GM12878 (cell line): ENCODE data around the gene C1orf146. TPM values are rescaled to one million over a fixed set of nuclear protein-coding genes. Genes with fewer than 3 reads are reported as not detected.

ENCODE experiments used
- ATAC-seq: fragments of 200-7000 bp; cut with Tn5 transposase; 3 replicates; pipeline ENCODE4 v1.9.1; 2020; ENCODE audit warnings: mild to moderate bottlenecking, moderate library complexity
- BruUV-seq: library from RNA; stranded (reverse); fragments of 400-500 nt; replicated peaks from 2 replicates; lab custom pipeline; 2021; lab: Mats Ljungman, UMichigan
- CTCF ChIA-PET: fragments of 300-600 bp; sonication (Branson Sonifier 250); formaldehyde crosslinking; extraction: SDS; loops from one replicate; lab custom pipeline; 2021; ENCODE audit warnings: inconsistent platforms; lab: Yijun Ruan, JAX
- POLR2A ChIA-PET: fragments of 350-600 bp; formaldehyde crosslinking; extraction: SDS; loops from one replicate; lab custom pipeline; 2021; ENCODE audit warnings: inconsistent platforms; lab: Charles Lee
- RAD21 ChIA-PET: fragments of 300-600 bp; sonication (Branson Sonifier 250); formaldehyde crosslinking; loops from one replicate; lab custom pipeline; 2023; ENCODE audit warnings: antibody characterized with exemption; ENCODE audit not compliant: unreplicated experiment; lab: Charles Lee
- SMC1A ChIA-PET: fragments of 300-600 bp; sonication (Branson Sonifier 250); formaldehyde crosslinking; loops from one replicate; lab custom pipeline; 2023; ENCODE audit not compliant: unreplicated experiment, uncharacterized antibody; lab: Charles Lee
- DNase-seq: peaks from one replicate; pipeline ENCODE4 v3.0.0-alpha.2; 2011; ENCODE audit warnings: low read depth, low spot score
- FAIRE-seq: peaks from 3 replicates; lab custom pipeline; 2011; peaks lifted over from hg19 to GRCh38; lab: Jason Lieb, UNC
- H2AFZ ChIP-seq: 2 replicates; pipeline ENCODE4 v1.6.0; 2011; ENCODE audit warnings: low read depth, low read length, control low read depth; ENCODE audit not compliant: control insufficient read depth
- H3K27ac ChIP-seq: 2 replicates; pipeline ENCODE4 v1.5.1; 2011; ENCODE audit warnings: control low read depth; ENCODE audit not compliant: control insufficient read depth, insufficient read depth
- H3K27me3 ChIP-seq, 2 experiments: replicated peaks in 1 of 2; 2 replicates each; pipeline versions ENCODE4 v1.6.0 to v1.6.1; 2011; ENCODE audit warnings: low read length in 1 of 2; ENCODE audit not compliant: control insufficient read depth in 2 of 2, insufficient read depth in 2 of 2
- H3K36me3 ChIP-seq, 2 experiments: 2 replicates each; pipeline ENCODE4 v1.5.1; 2011; ENCODE audit warnings: low read length in 1 of 2; ENCODE audit not compliant: control insufficient read depth in 2 of 2, insufficient read depth in 2 of 2
- H3K4me1 ChIP-seq: 2 replicates; pipeline ENCODE4 v1.6.1; 2011; ENCODE audit warnings: mild to moderate bottlenecking, low read length, moderate library complexity, mixed read lengths; ENCODE audit not compliant: control insufficient read depth, insufficient read depth
- H3K4me2 ChIP-seq: 2 replicates; pipeline ENCODE4 v1.6.0; 2011; ENCODE audit warnings: control low read depth; ENCODE audit not compliant: control insufficient read depth, insufficient read depth
- H3K4me3 ChIP-seq: fragments of 200-600 bp; sonication (generic); 2 replicates; pipeline ENCODE4 v1.5.1; 2016
- H3K79me2 ChIP-seq: 2 replicates; pipeline ENCODE4 v1.6.0; 2011; ENCODE audit warnings: low read length; ENCODE audit not compliant: control insufficient read depth, insufficient read depth
- H3K9ac ChIP-seq: 2 replicates; pipeline ENCODE4 v1.8.0; 2011; ENCODE audit warnings: low read length, control low read depth, mixed read lengths; ENCODE audit not compliant: control insufficient read depth, insufficient read depth
- H3K9me3 ChIP-seq: replicated peaks from 3 replicates; pipeline ENCODE4 v1.5.1; 2011; ENCODE audit warnings: mild to moderate bottlenecking, low read length; ENCODE audit not compliant: control insufficient read depth, insufficient read depth
- H4K20me1 ChIP-seq: 2 replicates; pipeline ENCODE4 v1.6.0; 2011; ENCODE audit not compliant: control insufficient read depth, insufficient read depth
- BMI1 ChIP-seq: fragments of 450-650 bp; IDR thresholded peaks from 2 replicates; pipeline ENCODE4 v1.6.1; 2016; ENCODE audit warnings: mild to moderate bottlenecking, moderate library complexity, borderline replicate concordance
- CEBPB ChIP-seq, 2 experiments: fragments of 150-350 bp in 1 of 2; IDR thresholded peaks; 2 replicates each; pipeline ENCODE4 v1.6.1; 2012 to 2014; ENCODE audit warnings: low read depth in 2 of 2, low read length in 2 of 2, borderline replicate concordance in 1 of 2, inconsistent platforms in 1 of 2
- FOXK2 ChIP-seq: fragments of 450-650 bp; IDR thresholded peaks from 2 replicates; pipeline ENCODE4 v1.6.1; 2017; ENCODE audit warnings: mild to moderate bottlenecking, moderate library complexity
- HCFC1 ChIP-seq: fragments of 150-350 bp; IDR thresholded peaks from 2 replicates; pipeline ENCODE4 v1.6.1; 2014; ENCODE audit warnings: low read length
- NFYA ChIP-seq: IDR thresholded peaks from 2 replicates; pipeline ENCODE4 v1.6.1; 2011; ENCODE audit warnings: low read depth, mild to moderate bottlenecking, low read length, improper control_type of control experiment, borderline replicate concordance
- PAX5 ChIP-seq: IDR thresholded peaks from 2 replicates; pipeline ENCODE4 v1.6.1; 2011; ENCODE audit warnings: low read depth, low read length, borderline replicate concordance
- POLR2AphosphoS2 ChIP-seq: IDR thresholded peaks from 2 replicates; pipeline ENCODE4 v1.6.1; 2011; ENCODE audit warnings: low read depth, mild to moderate bottlenecking, low read length, improper control_type of control experiment, moderate library complexity
- POU2F2 ChIP-seq: IDR thresholded peaks from 3 replicates; pipeline ENCODE4 v1.6.1; 2011; ENCODE audit warnings: low read depth, mild to moderate bottlenecking, low read length, borderline replicate concordance
- RCOR1 ChIP-seq: conservative IDR thresholded peaks from 2 replicates; pipeline ENCODE4 v1.6.1; 2012; ENCODE audit warnings: low read depth, low read length, improper control_type of control experiment
- REST ChIP-seq: IDR thresholded peaks from 2 replicates; pipeline ENCODE4 v1.6.1; 2012; ENCODE audit warnings: mild to moderate bottlenecking, low read depth, low read length
- TCF3 ChIP-seq: IDR thresholded peaks from 2 replicates; pipeline ENCODE4 v1.6.1; 2012; ENCODE audit warnings: low read depth, mild to moderate bottlenecking, low read length, borderline replicate concordance; ENCODE audit not compliant: insufficient read depth
- ZBED1 ChIP-seq: IDR thresholded peaks from 2 replicates; pipeline ENCODE4 v1.6.1; 2016; ENCODE audit warnings: borderline replicate concordance
- ZNF274 ChIP-seq: IDR thresholded peaks from one replicate; pipeline ENCODE4 v1.8.0; 2011; ENCODE audit not compliant: insufficient read length, insufficient read depth
- ZNF384 ChIP-seq: IDR thresholded peaks from 2 replicates; pipeline ENCODE4 v1.6.1; 2012; ENCODE audit warnings: low read depth, mild to moderate bottlenecking, low read length, improper control_type of control experiment, borderline replicate concordance
- ZNF622 ChIP-seq: fragments of 450-650 bp; IDR thresholded peaks from 2 replicates; pipeline ENCODE4 v1.6.1; 2017; ENCODE audit warnings: mild to moderate bottlenecking, inconsistent platforms
- WGBS: methylation state at CpG from one replicate; pipeline ENCODE4 v1.1.6; 2016; ENCODE audit warnings: low lambda C conversion rate; ENCODE audit not compliant: insufficient replicate concordance, insufficient coverage; ENCODE audit errors: missing lambda C conversion rate; 5-methylcytosine and 5-hydroxymethylcytosine counted together
- in situ Hi-C: fragments of 300-500 bp; cut with MboI; formaldehyde crosslinking; loops from 9 replicates; pipeline ENCODE4 v1.14.3; 2018; ENCODE audit warnings: mixed read lengths
- intact Hi-C: fragments of 100-400 bp; cut with micrococcal nuclease; formaldehyde crosslinking; loops from one replicate; pipeline ENCODE4 v1.14.2; 2022; ENCODE audit not compliant: unreplicated experiment
- polyA plus RNA-seq, 11 experiments: library from polyadenylated mRNA; depleted of rRNA in 4 of 11; unstranded in 6 of 11; stranded (reverse) in 5 of 11; fragments of >200 nt; fragmentation: Nextera tagmentation in 4 of 11; fragmentation: Illumina TruSeq in 1 of 11; extraction: Ambion mirVana in 4 of 11; extraction: Trizol in 1 of 11; gene quantifications; 1 replicate in 1 of 11; 2 replicates in 10 of 11; pipeline versions ENCODE4 v1.2.1 to v1.2.3, GENCODE V29; 2011 to 2016; ENCODE audit warnings: inconsistent platforms in 2 of 11, missing spikeins in 2 of 11, low read depth in 1 of 11
- total RNA-seq, 4 experiments: library from RNA; depleted of rRNA in 3 of 4; stranded (reverse); fragments of >200 nt in 3 of 4; fragmentation: Illumina TruSeq in 1 of 4; extraction: Trizol in 1 of 4; gene quantifications; 2 replicates each; pipeline versions ENCODE4 v1.2.1 to v1.2.3, GENCODE V29; 2013 to 2021

C1orf146 gene
- total and polyA plus RNA-seq, 10 of the 15 experiments (the other 5 are each of a cell fraction or from before 2014, with no cell fraction given), result not detected

GRCh38 chr1:92259350-92259749 lies 41.6 kb downstream of the C1orf146 start:
- in situ Hi-C loops (no loop called here), intact Hi-C loops (no loop called here)
- no TSS peak for BruUV-seq
- Histone ChIP-seq H3K4me2 (no peak overlapping the region), H3K4me1 (no peaks in the 10 kb centered on the region), H3K27ac (no peak overlapping the region), H3K4me3 (no peak overlapping the region), H4K20me1 (no peaks in the 10 kb centered on the region), H3K9me3 (no peaks in the 10 kb centered on the region), H3K27me3 (no peaks in the 10 kb centered on the region), H3K36me3 (peaks cover 2 to 9% of the 10 kb centered on the region in 2 experiments; a peak in 3 of 4 replicates), H3K9ac (no peak overlapping the region), H2AFZ (no peak overlapping the region), H3K79me2 (no peaks in the 10 kb centered on the region)
- ChIA-PET CTCF (no interaction called here), RAD21 (no interaction called here), SMC1A (no interaction called here), POLR2A (no interaction called here)
- 86% methylated on average over 1 of the region's 1 CpG for WGBS
- DNase-seq (no peak), FAIRE-seq (no peak), ATAC-seq (no peak)
- TF ChIP-seq ZBED1, result no peak
- no peak for TF ChIP-seq TCF3
- TF ChIP-seq HCFC1, result no peak
- no peak for TF ChIP-seq RCOR1
- TF ChIP-seq ZNF622, result no peak
- TF ChIP-seq CEBPB (IDR thresholded peaks at IDR 0.05; ENCODE audit: borderline replicate concordance in 1 of 2, low read depth in 2 of 2, low read length in 2 of 2), result no peak
- TF ChIP-seq ZNF384, result no peak
- no peak for TF ChIP-seq POLR2AphosphoS2
- TF ChIP-seq NFYA, result no peak
- no peak for TF ChIP-seq PAX5
- no peak for TF ChIP-seq FOXK2
- no peak for TF ChIP-seq REST
- no peak for TF ChIP-seq BMI1
- TF ChIP-seq ZNF274, result no peak
- no peak for TF ChIP-seq POU2F2
